ENCODE measurements around the gene MATCAP1.

Gene MATCAP1

DNA sequence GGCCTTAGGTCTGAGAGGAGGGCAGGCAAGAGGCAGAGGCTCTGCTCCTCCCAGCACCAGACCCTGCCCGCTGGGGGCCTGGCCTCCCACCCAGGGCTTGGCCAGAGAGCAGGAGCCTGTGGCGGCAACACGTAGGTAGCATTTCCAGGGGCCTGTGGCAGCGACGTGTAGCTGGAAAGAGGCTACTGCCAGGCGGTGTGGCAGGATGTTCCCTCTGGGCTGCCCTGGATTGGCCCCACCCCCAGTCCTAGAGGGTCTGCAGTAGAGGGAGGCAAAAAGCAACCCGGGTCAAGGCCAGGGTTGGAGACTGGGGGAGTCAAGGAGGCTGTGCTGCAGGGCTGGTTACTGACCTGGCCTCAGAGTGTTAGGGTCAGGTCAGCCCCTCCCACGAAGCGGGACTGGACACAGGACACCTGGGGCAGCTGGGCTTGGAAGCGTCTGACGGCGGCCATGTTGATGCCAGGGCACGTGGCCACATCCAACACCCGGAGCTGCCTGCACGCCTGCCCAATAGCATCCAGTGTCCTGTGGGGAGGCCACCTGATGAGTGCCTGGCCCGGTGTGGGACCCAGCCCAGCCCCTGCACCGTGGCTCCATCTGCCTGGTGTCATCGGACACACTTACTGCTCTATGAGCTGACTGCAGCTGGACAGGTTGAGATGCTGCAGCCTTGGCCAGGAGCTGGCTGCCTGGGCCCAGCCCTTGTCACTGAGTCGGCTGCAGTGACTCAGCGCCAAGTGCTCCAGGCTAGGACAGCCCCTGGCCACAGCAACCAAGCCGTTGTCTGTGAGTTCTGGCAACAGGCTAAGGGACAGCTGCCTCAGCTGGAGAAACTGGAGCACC, 23.7 kb upstream of the MATCAP1 start:
- DNase-seq (ENCODE audit: low spot score): peak; percentile 81

DNA sequence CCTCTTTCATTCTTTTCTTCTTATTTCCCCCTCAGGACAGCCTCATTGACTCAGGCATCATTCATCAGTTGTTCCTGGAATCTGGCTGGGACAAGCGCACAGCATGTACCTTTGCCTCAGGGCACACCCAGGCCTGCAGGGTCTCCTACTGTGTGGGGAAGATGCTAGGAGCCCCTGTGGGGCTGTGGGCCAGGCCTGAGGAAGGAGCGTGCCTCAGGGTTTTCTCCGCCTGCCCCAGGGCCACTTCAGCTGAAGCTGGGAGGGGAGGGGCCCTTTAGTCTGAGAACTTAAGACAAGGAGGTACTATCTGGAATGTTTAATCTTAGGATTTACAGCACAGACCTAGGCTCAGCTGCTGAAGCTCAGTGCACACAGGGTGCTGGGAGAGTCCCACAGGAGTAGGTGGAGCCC, 23.1 kb upstream of the MATCAP1 start:
- no peak for DNase-seq (ENCODE audit: low spot score)

DNA sequence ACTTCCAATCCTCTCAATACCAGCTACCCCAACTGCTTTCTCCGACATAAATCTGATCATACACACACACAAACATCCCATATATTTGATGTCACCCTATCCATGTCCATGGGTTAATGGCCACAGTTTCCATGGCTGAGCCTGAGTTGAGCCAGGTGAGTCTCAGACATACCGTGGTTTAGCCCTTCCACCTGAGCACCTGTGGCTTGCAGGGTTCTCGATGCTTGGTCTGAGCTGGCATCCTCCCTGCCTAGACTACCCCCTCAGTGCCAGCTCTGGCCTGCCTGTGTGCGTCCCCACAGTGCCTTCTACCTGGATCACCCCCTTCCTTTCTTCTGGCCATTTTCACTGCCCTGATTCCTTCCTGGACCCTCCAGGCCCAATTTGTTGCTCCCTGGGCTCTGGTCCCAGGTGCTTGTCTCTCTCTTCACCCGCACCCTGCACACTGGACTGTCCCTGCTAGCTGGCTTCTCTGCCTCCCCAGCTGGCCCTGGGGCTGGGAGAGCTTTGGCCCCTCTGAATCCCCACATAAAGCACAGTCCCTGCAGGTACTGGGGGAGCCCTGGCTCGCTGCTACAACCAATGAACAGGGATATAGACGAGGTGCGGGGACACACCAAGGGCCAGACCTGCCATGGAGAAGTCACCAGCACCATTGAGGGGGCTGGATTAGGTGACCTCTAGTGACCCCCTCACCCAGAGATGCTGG, 22.5 kb upstream of the MATCAP1 start:
- DNase-seq (ENCODE audit: low spot score): no peak

DNA sequence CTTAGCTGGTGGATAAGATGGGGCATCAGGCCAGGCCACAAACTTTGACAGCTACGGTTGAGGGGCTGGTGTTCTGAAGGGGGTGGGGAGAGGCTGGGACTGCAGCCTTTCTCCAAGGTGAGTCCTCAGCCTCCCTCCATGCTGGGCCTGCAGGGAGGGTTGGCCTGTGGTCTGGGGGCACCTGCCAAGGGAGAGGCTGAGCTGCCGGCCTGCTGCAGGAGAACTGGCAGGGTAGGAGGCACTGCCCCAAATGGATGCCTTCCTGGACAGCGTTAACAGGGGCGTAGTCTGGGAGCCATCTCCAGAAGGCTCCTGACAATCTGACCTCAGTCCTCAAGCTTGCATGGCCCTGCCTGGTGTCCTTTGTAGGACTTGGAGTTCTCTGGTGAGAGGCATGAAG, 20.3 kb upstream of the MATCAP1 start:
- no peak for DNase-seq (ENCODE audit: low spot score)

DNA sequence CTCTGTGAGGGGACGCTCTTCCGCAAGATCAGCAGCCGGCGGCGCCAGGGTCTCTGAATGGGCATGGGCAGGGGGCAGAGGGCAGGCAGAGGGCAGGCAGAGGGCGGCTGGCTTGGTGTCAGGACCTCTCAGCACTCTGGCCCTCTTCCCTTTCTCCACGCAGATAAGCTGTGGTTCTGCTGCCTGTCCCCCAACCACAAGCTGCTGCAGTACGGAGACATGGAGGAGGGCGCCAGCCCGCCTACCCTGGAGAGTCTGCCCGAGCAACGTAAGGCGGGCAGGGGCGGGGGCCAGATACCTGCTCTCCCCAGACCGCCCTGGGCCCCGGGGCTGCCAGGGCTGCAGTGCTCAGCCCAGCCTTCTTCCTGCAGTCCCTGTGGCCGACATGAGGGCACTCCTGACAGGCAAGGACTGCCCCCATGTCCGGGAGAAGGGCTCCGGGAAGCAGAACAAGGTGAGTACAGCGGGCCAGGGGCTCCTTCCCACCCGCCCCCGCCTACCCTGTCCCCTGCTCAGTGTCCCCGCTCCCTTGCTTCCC, 19.3 kb upstream of the MATCAP1 start:
- DNase-seq (ENCODE audit: low spot score): no peak

DNA sequence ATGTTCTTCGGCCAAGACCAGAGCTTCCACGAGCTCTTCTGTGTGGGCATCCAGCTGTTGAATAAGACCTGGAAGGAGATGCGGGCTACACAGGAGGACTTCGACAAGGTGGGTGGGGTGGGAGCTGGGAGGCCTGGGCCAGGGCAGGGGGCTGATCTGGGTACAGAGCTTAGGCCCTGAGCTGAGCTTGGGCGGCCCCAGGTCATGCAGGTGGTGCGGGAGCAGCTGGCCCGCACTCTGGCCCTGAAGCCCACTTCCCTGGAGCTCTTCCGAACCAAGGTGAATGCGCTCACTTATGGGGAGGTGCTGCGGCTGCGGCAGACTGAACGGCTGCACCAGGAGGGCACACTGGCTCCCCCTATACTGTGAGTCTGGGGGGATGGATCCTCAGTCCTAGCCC, 18.7 kb upstream of the MATCAP1 start:
- DNase-seq (ENCODE audit: low spot score): no peak

DNA sequence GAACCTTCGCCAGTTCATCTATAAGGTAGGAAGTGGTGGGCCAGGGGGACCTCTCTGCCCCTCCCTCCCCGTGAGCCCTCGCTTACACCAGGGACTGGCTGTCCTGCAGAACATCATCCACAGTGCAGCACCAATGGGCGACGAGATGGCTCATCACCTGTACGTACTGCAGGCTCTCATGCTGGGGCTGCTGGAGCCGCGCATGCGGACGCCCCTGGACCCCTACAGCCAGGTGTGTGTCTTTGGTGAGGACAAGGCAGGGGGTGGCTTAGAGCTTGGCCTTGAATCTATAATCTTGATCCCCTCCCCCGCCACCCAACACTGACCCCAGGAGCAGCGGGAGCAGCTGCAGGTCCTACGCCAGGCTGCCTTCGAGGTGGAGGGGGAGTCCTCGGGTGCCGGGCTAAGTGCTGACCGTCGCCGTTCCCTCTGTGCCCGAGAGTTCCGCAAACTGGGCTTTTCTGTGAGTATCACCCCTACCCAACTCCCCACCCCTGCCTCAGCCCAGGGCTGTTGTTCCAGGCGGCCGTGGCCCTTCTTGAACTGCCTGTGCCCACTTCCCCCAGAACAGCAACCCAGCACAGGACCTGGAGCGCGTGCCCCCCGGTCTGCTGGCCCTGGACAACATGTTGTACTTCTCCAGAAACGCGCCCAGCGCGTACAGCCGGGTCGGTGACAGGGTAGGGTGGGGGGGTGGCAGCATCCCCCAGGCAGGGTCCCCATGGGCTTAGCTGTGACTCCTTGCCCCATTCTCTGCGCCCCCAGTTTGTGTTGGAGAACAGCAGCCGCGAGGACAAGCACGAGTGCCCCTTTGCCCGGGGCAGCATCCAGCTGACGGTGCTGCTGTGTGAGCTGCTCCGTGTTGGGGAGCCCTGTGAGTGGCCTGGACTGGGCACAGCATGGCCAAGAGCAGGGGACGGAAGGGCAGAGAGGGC, 17.9 kb upstream of the MATCAP1 start:
- no peak for DNase-seq (ENCODE audit: low spot score)

DNA sequence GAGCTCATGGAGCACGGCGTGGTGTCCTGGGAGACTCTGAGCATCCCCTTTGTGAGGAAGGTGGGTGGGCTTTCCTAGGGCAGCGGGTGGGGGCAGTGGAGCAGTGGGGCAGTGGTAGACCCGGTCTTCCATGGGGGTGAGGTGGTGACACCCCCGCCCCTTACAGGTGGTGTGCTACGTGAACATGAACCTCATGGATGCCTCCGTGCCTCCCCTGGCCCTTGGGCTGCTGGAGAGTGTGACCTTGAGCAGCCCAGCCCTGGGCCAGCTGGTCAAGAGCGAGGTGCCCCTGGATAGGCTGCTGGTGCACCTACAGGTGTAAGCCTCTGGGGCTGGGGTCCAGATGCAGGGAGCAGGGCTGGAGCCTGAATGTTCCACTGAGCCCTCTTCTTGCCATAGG, 16.7 kb upstream of the MATCAP1 start:
- no peak for DNase-seq (ENCODE audit: low spot score)

DNA sequence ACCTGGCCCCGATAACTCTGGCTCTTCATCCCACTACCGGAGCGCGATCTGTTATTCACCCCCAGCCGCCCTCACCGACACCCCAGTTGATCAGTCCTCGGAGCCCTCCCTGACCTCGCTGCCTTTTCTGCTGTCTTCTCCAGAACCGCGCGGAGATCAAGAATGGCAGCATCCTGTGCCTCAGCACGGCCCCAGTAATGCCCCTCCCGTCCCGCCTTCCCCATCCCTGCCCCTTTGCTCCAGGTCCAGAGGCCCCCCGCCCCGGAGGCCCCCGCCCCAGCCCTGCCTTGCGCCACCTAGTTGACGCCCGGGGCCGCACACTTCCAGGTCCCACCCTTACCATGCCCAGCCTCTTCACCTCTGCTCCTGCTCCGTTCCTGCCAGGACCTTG, 16.0 kb upstream of the MATCAP1 start:
- DNase-seq (ENCODE audit: low spot score): no peak

DNA sequence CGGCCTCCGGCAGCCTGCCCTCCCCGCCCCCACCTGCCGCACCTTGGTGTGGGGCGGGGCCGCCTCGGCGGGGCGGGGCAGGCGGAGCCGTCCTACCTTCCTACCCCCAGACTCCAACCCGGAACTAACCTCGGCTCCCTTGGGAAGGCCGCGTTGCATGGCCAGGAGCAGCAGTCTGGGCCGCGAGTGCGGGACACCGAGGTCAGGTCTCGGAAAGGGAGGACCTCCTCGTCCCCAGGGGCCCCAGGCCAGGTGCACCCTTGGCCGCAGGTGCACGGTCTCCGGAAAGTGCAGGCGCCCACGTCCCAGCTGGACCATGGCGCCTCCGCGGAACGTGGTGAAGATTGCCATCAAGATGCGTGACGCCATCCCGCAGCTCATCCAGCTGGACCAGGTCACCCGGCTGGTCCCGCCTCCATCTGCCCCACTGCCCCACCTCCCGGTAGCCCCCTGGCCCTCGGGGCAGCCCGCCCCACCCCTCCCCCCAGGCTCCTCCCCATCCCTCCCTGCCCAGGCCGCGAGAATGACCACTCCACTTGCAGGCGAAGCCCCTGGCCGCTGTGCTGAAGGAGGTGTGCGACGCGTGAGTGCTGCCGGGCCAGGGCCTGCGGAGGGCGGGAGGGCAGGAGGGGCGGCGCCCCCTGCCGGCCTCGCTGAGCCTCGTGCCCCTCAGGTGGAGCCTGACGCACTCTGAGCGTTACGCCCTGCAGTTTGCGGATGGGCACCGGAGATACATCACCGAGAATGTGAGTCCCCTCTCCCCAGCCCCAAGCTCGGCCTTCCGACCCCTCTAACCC, 15.4 kb upstream of the MATCAP1 start, which contains the start of gene ELMO3:
Gene ELMO3 (plus strand): TSS at position 121 of the 797 bp plus-strand sequence. CDS start 196 bp downstream, at position 317.
- no peak for DNase-seq (ENCODE audit: low spot score)

DNA sequence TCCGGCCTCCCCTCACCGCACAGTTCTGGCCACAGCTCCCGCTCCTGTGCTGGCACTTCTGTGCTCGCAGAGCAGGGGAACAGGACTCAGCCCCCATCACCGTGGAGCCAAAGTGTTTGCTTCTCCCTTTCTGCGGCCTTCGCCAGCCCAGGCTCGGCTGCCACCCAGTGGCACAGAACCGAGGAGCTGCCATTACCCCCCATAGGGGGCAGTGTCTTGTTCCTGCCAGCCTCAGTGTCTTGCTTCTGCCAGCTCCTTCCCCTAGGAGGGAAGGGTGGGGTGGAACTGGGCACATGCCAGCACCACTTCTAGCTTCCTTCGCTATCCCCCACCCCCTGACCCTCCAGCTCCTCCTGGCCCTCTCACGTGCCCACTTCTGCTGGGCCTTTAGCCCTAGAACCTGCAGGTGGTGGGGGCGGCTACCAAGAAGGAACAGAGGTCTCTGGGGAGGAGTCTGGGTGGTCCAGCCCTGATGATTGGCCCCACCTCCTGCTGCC, 14.5 kb upstream of the MATCAP1 start:
- peak; percentile 85 for DNase-seq (ENCODE audit: low spot score)

DNA sequence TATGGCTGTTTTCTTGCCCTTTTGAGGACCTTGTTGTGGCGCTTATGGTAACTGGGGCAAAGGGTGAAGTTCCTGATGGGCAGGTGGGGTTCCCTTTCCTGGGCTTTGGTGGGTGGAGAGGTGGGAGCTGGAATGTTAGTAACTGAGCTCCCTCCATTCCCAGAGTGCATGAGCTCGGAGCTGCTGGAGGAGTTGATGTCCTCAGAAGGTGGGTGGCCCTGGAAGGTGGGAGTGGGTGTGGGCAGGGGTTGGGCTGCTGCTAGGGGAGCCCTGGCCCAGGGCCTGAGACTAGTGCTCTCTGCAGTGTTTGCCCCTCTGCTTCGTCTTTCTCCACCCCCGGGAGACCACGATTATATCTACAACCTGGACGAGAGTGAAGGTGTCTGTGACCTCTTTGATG, 13.9 kb upstream of the MATCAP1 start:
- DNase-seq (ENCODE audit: low spot score): no peak

DNA sequence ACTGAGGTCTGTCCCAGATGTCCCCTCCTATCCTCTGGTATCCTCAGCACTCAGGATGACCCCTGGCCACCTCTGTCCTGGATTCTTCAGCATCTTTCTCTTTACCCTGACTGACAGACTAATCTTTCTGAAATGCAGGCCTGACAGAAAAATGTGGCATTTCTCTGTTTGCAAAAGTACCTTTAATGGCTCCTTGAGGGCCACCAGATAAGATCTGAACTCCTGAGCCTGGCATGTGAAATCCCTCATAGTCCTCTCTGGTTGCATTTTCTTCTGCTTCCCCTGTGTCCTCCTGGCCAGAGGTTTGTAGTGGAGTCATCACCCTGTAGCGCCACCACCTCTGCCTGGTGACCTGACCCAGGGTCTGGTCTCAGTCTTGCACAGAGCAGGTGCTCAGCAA, 13.1 kb upstream of the MATCAP1 start:
- DNase-seq (ENCODE audit: low spot score): no peak

DNA sequence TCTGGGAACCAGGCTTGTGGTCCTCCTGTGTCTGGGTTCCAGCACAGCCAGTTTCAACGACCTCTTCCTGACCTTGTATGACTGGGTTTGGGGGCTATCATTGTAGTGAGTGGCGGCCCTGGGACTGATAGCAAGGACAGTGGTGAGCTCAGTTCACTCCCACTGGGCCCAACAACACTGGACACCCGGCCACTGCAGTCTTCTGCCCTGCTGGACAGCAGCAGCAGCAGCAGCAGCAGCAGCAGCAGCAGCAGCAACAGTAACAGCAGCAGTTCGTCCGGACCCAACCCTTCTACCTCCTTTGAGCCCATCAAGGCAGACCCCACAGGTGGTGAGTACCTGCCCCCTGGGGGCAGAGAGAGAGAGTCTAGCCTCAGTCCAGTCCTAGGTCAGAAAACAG, 11.9 kb upstream of the MATCAP1 start:
- DNase-seq (ENCODE audit: low spot score): no peak

DNA sequence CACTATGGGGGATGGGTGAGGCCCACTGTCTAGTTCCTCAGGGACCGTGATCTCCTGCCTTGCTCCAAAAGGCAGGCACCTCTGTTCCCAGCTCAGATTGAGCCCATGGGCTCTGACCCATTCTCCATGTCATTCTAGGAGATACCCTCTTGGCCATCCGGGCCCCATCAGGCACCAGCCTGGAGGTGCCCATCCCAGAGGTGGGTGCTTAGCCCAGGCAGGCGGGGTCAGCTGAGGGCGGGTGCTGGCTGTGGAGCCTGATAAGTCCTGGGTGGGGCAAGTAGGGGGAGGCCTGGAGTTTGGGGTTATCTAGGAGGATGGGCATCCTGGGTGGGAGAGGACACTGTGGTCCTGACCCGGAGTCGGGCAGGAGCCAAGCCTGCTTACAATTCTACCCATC, 10.5 kb upstream of the MATCAP1 start:
- DNase-seq (ENCODE audit: low spot score): no peak

DNA sequence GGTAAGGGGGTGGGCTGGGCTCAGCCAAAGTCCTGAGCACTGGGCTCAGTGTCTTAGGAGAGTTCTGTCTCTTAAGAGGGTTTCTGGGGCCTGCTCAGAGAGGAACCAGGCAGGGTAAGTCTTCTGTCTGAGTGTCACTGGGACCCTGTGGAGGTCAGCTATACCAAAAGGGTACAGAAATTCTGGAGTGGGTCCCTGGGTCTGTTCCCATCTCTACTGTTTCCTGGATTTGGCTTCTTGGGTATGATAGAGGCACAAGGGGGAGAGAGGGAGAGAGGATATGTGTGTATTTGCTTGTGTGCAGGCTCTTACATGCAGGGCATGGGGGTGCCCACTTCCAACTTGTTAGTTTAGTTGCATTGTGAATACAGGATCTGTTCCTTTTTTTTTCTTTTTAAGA, 9.8 kb upstream of the MATCAP1 start:
- no peak for DNase-seq (ENCODE audit: low spot score)

DNA sequence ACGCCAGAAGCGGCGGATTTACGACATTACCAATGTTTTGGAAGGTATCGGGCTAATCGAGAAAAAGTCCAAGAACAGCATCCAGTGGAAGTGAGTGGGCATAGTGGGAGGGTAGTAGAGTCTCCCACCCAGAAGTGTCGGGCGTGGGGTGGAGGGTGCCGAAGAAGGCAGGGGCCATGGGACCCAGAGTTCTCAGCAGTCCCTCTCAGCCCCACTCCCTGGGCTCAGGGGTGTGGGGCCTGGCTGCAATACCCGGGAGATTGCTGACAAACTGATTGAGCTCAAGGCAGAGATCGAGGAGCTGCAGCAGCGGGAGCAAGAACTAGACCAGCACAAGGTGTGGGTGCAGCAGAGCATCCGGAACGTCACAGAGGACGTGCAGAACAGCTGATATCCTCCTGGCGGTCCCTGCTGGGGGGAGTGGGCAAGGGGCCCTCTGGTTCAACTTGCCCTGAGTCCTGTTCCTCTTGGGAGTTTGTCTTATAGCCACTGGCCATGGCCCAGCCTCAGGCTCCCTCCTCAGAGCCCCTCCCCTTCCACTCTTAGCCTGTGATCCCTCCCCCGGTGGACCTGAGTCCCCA, 9.1 kb upstream of the MATCAP1 start:
- no peak for DNase-seq (ENCODE audit: low spot score)

DNA sequence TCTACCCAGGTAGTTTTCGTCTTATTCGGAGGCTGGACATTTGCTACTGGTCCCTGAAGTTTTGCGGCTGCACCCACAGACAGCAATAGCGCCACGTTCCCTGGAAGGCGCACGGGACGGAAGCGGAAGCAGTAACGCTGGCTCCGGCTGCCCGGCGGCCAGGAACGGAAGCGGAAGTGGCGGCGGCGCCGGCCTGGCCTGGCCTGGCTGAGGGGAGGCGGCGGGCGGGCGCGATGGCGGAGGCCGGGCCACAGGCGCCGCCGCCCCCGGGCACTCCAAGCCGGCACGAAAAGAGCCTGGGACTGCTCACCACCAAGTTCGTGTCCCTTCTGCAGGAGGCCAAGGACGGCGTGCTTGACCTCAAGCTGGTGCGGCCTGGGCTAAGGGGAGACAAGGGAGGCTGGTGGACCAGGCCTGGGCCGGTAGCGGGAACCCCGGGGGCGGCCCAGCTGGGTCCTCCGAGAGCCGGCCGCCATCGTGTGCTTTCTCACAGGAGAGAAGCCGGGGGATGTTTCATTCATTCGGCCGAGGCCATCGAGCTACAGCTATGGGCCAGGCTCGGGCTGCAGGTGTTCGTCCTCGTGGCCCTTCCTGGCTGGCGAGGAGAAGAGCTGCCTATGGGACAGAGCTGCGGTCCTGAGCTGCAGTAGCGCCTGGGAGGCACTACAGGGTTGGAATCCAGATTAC, 8.4 kb upstream of the MATCAP1 start, which contains the start of gene E2F4:
Gene E2F4 (plus strand): TSS at position 161 of the 687 bp plus-strand sequence. CDS start 73 bp downstream, at position 234.
- DNase-seq (ENCODE audit: low spot score): peak; percentile 94

DNA sequence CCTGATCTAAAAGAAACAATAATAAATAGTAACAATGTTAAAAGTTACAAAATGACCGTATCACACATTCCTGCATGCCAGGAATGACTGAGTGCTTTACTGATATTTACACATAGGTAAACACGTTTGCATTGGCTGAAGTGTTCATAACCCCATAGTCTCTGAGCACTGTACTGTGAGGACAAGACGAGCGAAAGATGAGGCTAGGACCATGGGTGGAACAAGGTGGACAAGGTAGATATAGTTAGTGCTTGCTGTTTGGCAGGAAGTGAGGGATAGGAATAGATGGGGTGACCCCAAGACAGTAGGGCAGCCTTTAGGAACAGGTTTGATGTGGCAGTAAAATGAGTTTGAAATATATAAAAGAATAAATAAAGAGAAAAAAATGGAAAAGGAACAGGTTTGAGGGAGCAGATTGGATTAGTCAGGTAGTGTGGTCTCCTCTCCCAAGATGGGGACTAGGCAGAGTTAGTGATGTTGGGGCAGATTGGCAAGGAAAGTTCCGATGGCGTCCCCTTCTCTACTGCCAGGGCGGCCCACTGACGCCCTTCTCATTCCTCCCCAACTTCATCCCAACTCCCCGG, 7.7 kb upstream of the MATCAP1 start:
- no peak for DNase-seq (ENCODE audit: low spot score)
